K562 (cell line): ENCODE data around the gene CHURC1. TPM values are rescaled to one million over a fixed set of nuclear protein-coding genes. Genes with fewer than 3 reads are reported as not detected.

ENCODE experiments used
- ATAC-seq: fragments of 200-7000 bp; cut with Tn5 transposase; 3 replicates; pipeline ENCODE4 v1.9.1; 2020; ENCODE audit warnings: moderate library complexity
- BruUV-seq: library from RNA; stranded (reverse); fragments of 400-500 nt; replicated peaks from 2 replicates; lab custom pipeline; 2021; lab: Mats Ljungman, UMichigan
- CTCF ChIA-PET: fragments of 300-600 bp; formaldehyde crosslinking; extraction: SDS; loops from one replicate; lab custom pipeline; 2021; ENCODE audit warnings: low intra/inter-chr PET ratio; lab: Yijun Ruan, JAX
- POLR2A ChIA-PET: fragments of 300-600, 350-650 bp; sonication (Branson Sonifier 250); formaldehyde crosslinking; extraction: SDS; loops from one replicate; lab custom pipeline; 2021; ENCODE audit warnings: antibody characterized with exemption, inconsistent platforms; lab: Yijun Ruan, JAX
- DNase-seq, 4 experiments: peaks; one replicate each; pipeline versions ENCODE4 v3.0.0 to v3.0.0-alpha.2; 2011 to 2018; ENCODE audit warnings: low spot score in 3 of 4, mixed read lengths in 3 of 4; ENCODE audit errors: extremely low read depth in 1 of 4
- FAIRE-seq: peaks from 2 replicates; lab custom pipeline; 2011; peaks lifted over from hg19 to GRCh38; lab: Jason Lieb, UNC
- H2AFZ ChIP-seq: 2 replicates; pipeline ENCODE4 v1.6.0; 2011; ENCODE audit warnings: low read depth, low read length, control low read depth, inconsistent platforms
- H3K27ac ChIP-seq: fragments of 200-600 bp; 3 replicates; pipeline ENCODE4 v1.8.0; 2011; ENCODE audit warnings: low read depth, mild to moderate bottlenecking, control low read depth, inconsistent platforms, low read length, moderate library complexity, mixed read lengths; ENCODE audit errors: extremely low read depth
- H3K27me3 ChIP-seq, 2 experiments: fragments of 300-600 bp in 1 of 2; 2 replicates in 1 of 2; 3 replicates in 1 of 2; pipeline versions ENCODE4 v1.6.0 to v1.8.0; 2011; ENCODE audit warnings: inconsistent platforms in 2 of 2, low read length in 2 of 2, mild to moderate bottlenecking in 1 of 2, mixed read lengths in 1 of 2, moderate library complexity in 1 of 2; ENCODE audit not compliant: control insufficient read depth in 2 of 2, insufficient read depth in 2 of 2
- H3K36me3 ChIP-seq: fragments of 300-600 bp; 3 replicates; pipeline ENCODE4 v1.8.0; 2011; ENCODE audit warnings: mild to moderate bottlenecking, low read length, inconsistent platforms; ENCODE audit not compliant: control insufficient read depth, insufficient read depth
- H3K4me1 ChIP-seq, 2 experiments: fragments of 200-600 bp in 1 of 2; replicated peaks in 1 of 2; 2 replicates in 1 of 2; 3 replicates in 1 of 2; pipeline versions ENCODE4 v1.5.1 to v1.8.0; 2011; ENCODE audit warnings: inconsistent platforms in 2 of 2, low read length in 2 of 2, mild to moderate bottlenecking in 1 of 2, mixed read lengths in 1 of 2, moderate library complexity in 1 of 2; ENCODE audit not compliant: control insufficient read depth in 2 of 2, insufficient read depth in 2 of 2
- H3K4me2 ChIP-seq: 2 replicates; pipeline ENCODE4 v1.6.1; 2011; ENCODE audit warnings: low read length, control low read depth, inconsistent platforms, mixed read lengths; ENCODE audit not compliant: insufficient read depth
- H3K4me3 ChIP-seq: fragments of 200-600 bp; sonication (generic), shearing (Covaris generic); 2 replicates; pipeline ENCODE4 v1.5.1; 2016; ENCODE audit warnings: control low read depth, inconsistent platforms
- H3K79me2 ChIP-seq: fragments of 200-600 bp; 3 replicates; pipeline ENCODE4 v1.8.0; 2011; ENCODE audit warnings: low read length, inconsistent platforms; ENCODE audit not compliant: control insufficient read depth, insufficient read depth
- H3K9ac ChIP-seq, 2 experiments: 2 replicates each; pipeline versions ENCODE4 v1.6.0 to v1.6.1; 2011; ENCODE audit warnings: low read depth in 2 of 2, low read length in 2 of 2, control low read depth in 1 of 2, inconsistent platforms in 1 of 2, mild to moderate bottlenecking in 1 of 2, mixed read lengths in 1 of 2; ENCODE audit not compliant: insufficient read depth in 1 of 2
- H3K9me1 ChIP-seq: one replicate; pipeline ENCODE4 v1.6.0; 2011; ENCODE audit warnings: inconsistent platforms, mild to moderate bottlenecking, low read length, moderate library complexity; ENCODE audit not compliant: control insufficient read depth, insufficient read depth
- H3K9me3 ChIP-seq: replicated peaks from 2 replicates; pipeline ENCODE4 v1.5.1; 2011; ENCODE audit warnings: low read depth, low read length, inconsistent platforms; ENCODE audit not compliant: control insufficient read depth, insufficient read depth
- H4K20me1 ChIP-seq: replicated peaks from 2 replicates; pipeline ENCODE4 v1.6.1; 2011; ENCODE audit warnings: low read length, inconsistent platforms, mixed read lengths; ENCODE audit not compliant: control insufficient read depth, insufficient read depth
- CBX3 ChIP-seq, 2 experiments: IDR thresholded peaks; 1 replicate in 1 of 2; 2 replicates in 1 of 2; pipeline ENCODE4 v1.6.1; 2012; ENCODE audit warnings: inconsistent platforms in 2 of 2, low read length in 2 of 2, borderline replicate concordance in 1 of 2, control low read depth in 1 of 2
- CEBPB ChIP-seq: fragments of 450-650 bp; IDR thresholded peaks from 2 replicates; pipeline ENCODE4 v1.6.1; 2016; ENCODE audit warnings: missing genetic modification characterization, missing compliant biosample characterization
- CEBPG ChIP-seq, 3 experiments: fragments of 200-800 bp in 1 of 3; sonication (Bioruptor generic) in 1 of 3; sonication (generic) in 1 of 3; formaldehyde crosslinking in 1 of 3; IDR thresholded peaks in 2 of 3; conservative IDR thresholded peaks in 1 of 3; 2 replicates each; pipeline versions ENCODE4 v1.6.1 to v1.8.0; 2016 to 2022; ENCODE audit warnings: missing compliant biosample characterization in 2 of 3, missing genetic modification characterization in 2 of 3, mild to moderate bottlenecking in 1 of 3, missing genetic modification reagents in 1 of 3
- KAT2B ChIP-seq: IDR thresholded peaks from one replicate; pipeline ENCODE4 v1.6.1; 2012; ENCODE audit warnings: low read depth, mild to moderate bottlenecking, control low read depth, inconsistent platforms, low read length, moderate library complexity
- SP1 ChIP-seq: sonication (generic); formaldehyde crosslinking; IDR thresholded peaks from 2 replicates; pipeline ENCODE4 v1.8.1; 2022; ENCODE audit warnings: mild to moderate bottlenecking, missing genetic modification reagents
- TRIM24 ChIP-seq, 2 experiments: fragments of 450-650 bp; IDR thresholded peaks; 2 replicates each; pipeline ENCODE4 v1.6.1; 2016
- WGBS: fragments of 100-300 bp; shearing (Covaris generic); methylation state at CpG from one replicate; pipeline ENCODE4 v1.1.6; 2016; ENCODE audit warnings: low coverage, mixed read lengths; ENCODE audit not compliant: insufficient coverage; ENCODE audit errors: missing lambda C conversion rate; 5-methylcytosine and 5-hydroxymethylcytosine counted together
- in situ Hi-C: fragments of 300-500 bp; cut with MboI; formaldehyde crosslinking; loops from 4 replicates; pipeline ENCODE4 v1.15.0; 2018; ENCODE audit warnings: inconsistent platforms, mixed read lengths
- intact Hi-C: fragments of 100-400 bp; cut with micrococcal nuclease; formaldehyde crosslinking; loops from 2 replicates; pipeline ENCODE4 v1.14.2; 2022
- polyA plus RNA-seq, 8 experiments: library from polyadenylated mRNA; depleted of rRNA in 4 of 8; stranded (reverse) in 5 of 8; unstranded in 3 of 8; fragments of >200 nt; fragmentation: Nextera tagmentation in 2 of 8; fragmentation: Illumina TruSeq in 1 of 8; extraction: Ambion mirVana in 2 of 8; extraction: Trizol in 1 of 8; gene quantifications; 2 replicates each; pipeline versions ENCODE4 v1.2.1 to v1.2.3, GENCODE V29; 2011 to 2014; ENCODE audit warnings: inconsistent platforms in 1 of 8, missing spikeins in 1 of 8
- total RNA-seq, 7 experiments: library from RNA; depleted of rRNA in 6 of 7; stranded (reverse); fragments of >200 nt in 6 of 7; fragmentation: Illumina TruSeq in 2 of 7; extraction: Trizol in 2 of 7; gene quantifications; 2 replicates each; pipeline versions ENCODE4 v1.2.1 to v1.2.3, GENCODE V29; 2011 to 2021; ENCODE audit warnings: low replicate concordance in 1 of 7
- TF ChIP-seq, protein P1 (sequence below): sonication (generic); formaldehyde crosslinking; IDR thresholded peaks from 2 replicates; pipeline ENCODE4 v1.8.1; 2023; ENCODE audit warnings: mild to moderate bottlenecking, missing genetic modification reagents
- TF ChIP-seq, protein P2 (sequence below), 2 experiments: fragments of 450-650 bp in 1 of 2; sonication (generic) in 1 of 2; formaldehyde crosslinking in 1 of 2; IDR thresholded peaks in 1 of 2; conservative IDR thresholded peaks in 1 of 2; 2 replicates each; pipeline versions ENCODE4 v1.6.1 to v1.8.1; 2016 to 2023; ENCODE audit warnings: mild to moderate bottlenecking in 2 of 2, moderate library complexity in 2 of 2, inconsistent platforms in 1 of 2, missing genetic modification reagents in 1 of 2

CHURC1 gene
- total and polyA plus RNA-seq, 9 of the 15 experiments (the other 6 are each of a cell fraction or from before 2014, with no cell fraction given): 27.3 to 239 (median 45.6) TPM

DNA sequence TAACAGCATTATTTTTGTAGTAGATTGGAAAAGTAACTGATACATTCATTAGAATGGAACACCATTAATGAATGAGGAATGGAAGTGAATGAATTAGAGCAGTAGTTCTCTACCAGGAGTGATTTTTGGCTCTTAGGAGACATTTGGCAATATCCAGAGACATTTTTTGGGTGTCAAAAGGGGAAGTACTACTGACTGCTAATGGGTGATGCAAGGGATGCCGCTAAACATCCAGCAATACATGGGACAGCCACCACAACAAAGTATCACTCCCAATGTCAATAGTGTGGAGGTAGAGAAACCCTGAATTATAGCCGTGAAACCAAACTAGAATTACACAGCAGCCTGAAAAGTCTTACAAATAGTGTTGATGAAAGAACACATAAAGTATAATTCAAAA, 1.5 kb downstream of the CHURC1 start:
- Histone ChIP-seq H3K27ac (no peak overlapping the region), H3K9me3 (no peaks in the 10 kb centered on the region; the same call in 1 of the 2 replicates), H3K79me2 (peaks cover 29% of the 10 kb centered on the region), H3K36me3 (peaks cover 10% of the 10 kb centered on the region; the same call in 2 of the 3 replicates), H3K4me3 (no peak overlapping the region), H3K9ac (no peak overlapping the region), H2AFZ (no peak overlapping the region), H3K4me2 (no peak overlapping the region), H3K9me1 (no peaks in the 10 kb centered on the region), H3K4me1 (peaks cover 0 to 3% of the 10 kb centered on the region in 2 experiments; a peak in 2 of 5 replicates), H4K20me1 (no peaks in the 10 kb centered on the region), H3K27me3 (no peaks in the 10 kb centered on the region)
- TF ChIP-seq TRIM24 (IDR thresholded peaks at IDR 0.05) (peak; percentile 51 to 70; a peak in 2 of 4 replicates), CBX3 (IDR thresholded peaks at IDR 0.05; ENCODE audit: borderline replicate concordance in 1 of 2, low read length in 2 of 2) (peak in 1 of 2 experiments; percentile 75; a peak in 2 of 3 replicates), SP1 (CRISPR knock-in tag) (no peak), CEBPG (CRISPR knock-in tag; IDR thresholded peaks at IDR 0.05) (peak; percentile 69; the same call in 1 of the 2 replicates), CEBPG (tag; conservative IDR thresholded peaks at IDR 0.05 in 1 of 2, IDR thresholded peaks at IDR 0.05 in 1 of 2) (peak in 1 of 2 experiments; percentile 32; a peak in 1 of 4 replicates), CEBPB (tag) (peak; percentile 52), KAT2B (no peak)
- TF ChIP-seq, protein P1, sequence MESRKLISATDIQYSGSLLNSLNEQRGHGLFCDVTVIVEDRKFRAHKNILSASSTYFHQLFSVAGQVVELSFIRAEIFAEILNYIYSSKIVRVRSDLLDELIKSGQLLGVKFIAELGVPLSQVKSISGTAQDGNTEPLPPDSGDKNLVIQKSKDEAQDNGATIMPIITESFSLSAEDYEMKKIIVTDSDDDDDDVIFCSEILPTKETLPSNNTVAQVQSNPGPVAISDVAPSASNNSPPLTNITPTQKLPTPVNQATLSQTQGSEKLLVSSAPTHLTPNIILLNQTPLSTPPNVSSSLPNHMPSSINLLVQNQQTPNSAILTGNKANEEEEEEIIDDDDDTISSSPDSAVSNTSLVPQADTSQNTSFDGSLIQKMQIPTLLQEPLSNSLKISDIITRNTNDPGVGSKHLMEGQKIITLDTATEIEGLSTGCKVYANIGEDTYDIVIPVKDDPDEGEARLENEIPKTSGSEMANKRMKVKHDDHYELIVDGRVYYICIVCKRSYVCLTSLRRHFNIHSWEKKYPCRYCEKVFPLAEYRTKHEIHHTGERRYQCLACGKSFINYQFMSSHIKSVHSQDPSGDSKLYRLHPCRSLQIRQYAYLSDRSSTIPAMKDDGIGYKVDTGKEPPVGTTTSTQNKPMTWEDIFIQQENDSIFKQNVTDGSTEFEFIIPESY (CRISPR knock-in tag): peak; percentile 98
- TF ChIP-seq, protein P2, sequence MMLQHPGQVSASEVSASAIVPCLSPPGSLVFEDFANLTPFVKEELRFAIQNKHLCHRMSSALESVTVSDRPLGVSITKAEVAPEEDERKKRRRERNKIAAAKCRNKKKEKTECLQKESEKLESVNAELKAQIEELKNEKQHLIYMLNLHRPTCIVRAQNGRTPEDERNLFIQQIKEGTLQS (IDR thresholded peaks at IDR 0.05): peak; percentile 39
- TF ChIP-seq, protein P2 (CRISPR knock-in tag; conservative IDR thresholded peaks at IDR 0.05): no peak
- DNase-seq (no peak), ATAC-seq (no peak), FAIRE-seq (no peak)
- ChIA-PET POLR2A (interaction anchor here (0.5 to 2.1 kb wide), 4 partner anchors 9 to 1055 kb away, joined by 3 to 10 read pairs (median 4); no protein-coding TSS in a partner anchor), CTCF (no interaction called here)
- WGBS: 88% methylated on average over 2 of the region's 2 CpGs
- intact Hi-C loops (no loop called here), in situ Hi-C loops (no loop called here)
- BruUV-seq: no TSS peak
